ENCODE results near the gene PDE6G.

The PDE6G gene

GRCh38 chr17:81686614-81687013, 30.3 kb upstream of the PDE6G start:
- no peak for DNase-seq

- DNase-seq: peak; percentile 32
These were observed 28.8 kb upstream of the PDE6G start for GRCh38 chr17:81685108-81685507.

- DNase-seq: no peak
These were observed 28.1 kb upstream of the PDE6G start for GRCh38 chr17:81684442-81684911.

- DNase-seq: peak; percentile 100
These were observed 27.5 kb upstream of the PDE6G start, which contains the start of the genes ARL16 and HGS for GRCh38 chr17:81683584-81684441. ARL16 (minus strand) TSS chr17:81683797; CDS start chr17:81683753, 44 bp downstream. HGS (plus strand) TSS chr17:81684011; CDS start chr17:81684067, 56 bp downstream.

- peak; percentile 72 for DNase-seq
These were observed 26.9 kb upstream of the PDE6G start for GRCh38 chr17:81683208-81683583.

- DNase-seq: peak; percentile 72
These were observed 26.3 kb upstream of the PDE6G start for GRCh38 chr17:81682565-81683207.

- DNase-seq: peak; percentile 89
These were observed 25.3 kb upstream of the PDE6G start for GRCh38 chr17:81681672-81682071.

- DNase-seq: no peak
These were observed 23.8 kb upstream of the PDE6G start for GRCh38 chr17:81680150-81680549.

- no peak for DNase-seq
These were observed 20.6 kb upstream of the PDE6G start for GRCh38 chr17:81676906-81677305.

- peak; percentile 62 for DNase-seq
These were observed 19.3 kb upstream of the PDE6G start for GRCh38 chr17:81675515-81676221.

GRCh38 chr17:81673561-81674258, 17.4 kb upstream of the PDE6G start:
- no peak for DNase-seq

- no peak for DNase-seq
These were observed 16.6 kb upstream of the PDE6G start for GRCh38 chr17:81672954-81673353.

GRCh38 chr17:81672504-81672903, 16.2 kb upstream of the PDE6G start:
- no peak for DNase-seq

- no peak for DNase-seq
These were observed 11.4 kb upstream of the PDE6G start for GRCh38 chr17:81667754-81668153.

- DNase-seq: peak; percentile 99
These were observed 10.2 kb upstream of the PDE6G start, which contains the start of the genes CCDC137 and OXLD1 for GRCh38 chr17:81666342-81667191. CCDC137 (plus strand) TSS chr17:81666737; CDS start chr17:81666767, 30 bp downstream. OXLD1 (minus strand) TSS chr17:81666605; CDS start chr17:81666577, 28 bp downstream.

- DNase-seq: peak; percentile 64
These were observed 9.7 kb upstream of the PDE6G start for GRCh38 chr17:81666092-81666341.

GRCh38 chr17:81665205-81666091, 9.1 kb upstream of the PDE6G start:
- DNase-seq: peak; percentile 49

GRCh38 chr17:81664051-81664470, 7.7 kb upstream of the PDE6G start:
- no peak for DNase-seq

GRCh38 chr17:81662002-81662401, 5.7 kb upstream of the PDE6G start:
- DNase-seq: no peak

- DNase-seq: no peak
These were observed 4.1 kb upstream of the PDE6G start for GRCh38 chr17:81660441-81660840.

GRCh38 chr17:81659038-81659437, 2.7 kb upstream of the PDE6G start:
- no peak for DNase-seq
